Sciatic nerve (tissue), 2 donors: Measurements from ENCODE around the gene CYFIP2. TPM values are rescaled to one million over a fixed set of nuclear protein-coding genes. Genes with fewer than 3 reads are reported as not detected.
A peak's percentile ranks its signal among the peaks of the same experiment; 100 is the strongest.
"Not testable (repeated sequence)": the region's sequence is repeated elsewhere in the genome, so short reads cannot be mapped to it uniquely, and the experiment has no call there.

Experiments used
- ATAC-seq: fragments of 200-7000 bp; cut with Tn5 transposase; one replicate; pipeline ENCODE4 v1.9.1; 2020; ENCODE audit warnings: mild to moderate bottlenecking, moderate library complexity
- DNase-seq: peaks from one replicate; pipeline ENCODE4 v3.0.0-alpha.2; 2020; ENCODE audit warnings: low spot score
- intact Hi-C: fragments of 100-400 bp; cut with DNase I; formaldehyde crosslinking; loops from one replicate; pipeline ENCODE4 v1.14.2; 2022
- total RNA-seq: library from RNA; stranded (reverse); fragmentation: NEBNext Ultra II Directional; extraction: Animal tissue kit (Norgen Biotek cat#: 25700); gene quantifications from one replicate; pipeline ENCODE4 v1.2.1, GENCODE V29; 2021
- donor health status: DM: no; HTN: no; CAD: no.
- donor health status: DM: no; HTN: no; CAD: no.

The CYFIP2 gene
- 23.6 TPM for total RNA-seq

DNA sequence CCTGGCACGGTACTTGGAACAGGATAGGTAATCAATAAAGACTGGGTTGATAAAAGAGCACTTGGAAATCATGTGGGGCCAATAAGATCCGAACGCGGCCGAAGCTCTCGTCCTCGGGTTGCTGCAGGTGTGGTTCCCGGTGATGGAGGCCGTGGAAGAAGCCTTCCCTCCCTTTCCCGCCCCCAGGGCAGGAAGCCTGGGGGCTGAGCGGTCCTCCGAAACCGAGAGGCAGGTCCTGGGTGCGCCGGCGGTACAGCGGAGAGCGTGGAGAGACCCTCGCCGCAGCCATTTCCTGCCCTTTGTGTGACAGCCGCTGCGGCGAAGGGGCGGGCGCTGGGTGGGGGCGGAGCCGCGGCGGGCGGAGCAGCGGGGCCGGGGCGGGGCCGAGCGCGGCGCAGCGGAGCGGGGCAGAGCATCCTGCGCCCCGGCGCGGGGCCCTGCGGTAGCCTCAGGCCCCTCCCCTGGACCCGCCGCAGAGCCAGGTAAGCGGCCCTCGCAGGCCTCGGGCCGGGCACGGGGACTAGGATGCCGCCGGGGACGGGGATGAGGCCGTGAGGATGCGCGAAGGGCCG, at the start of gene CYFIP2:
Gene CYFIP2 (plus strand): TSS at position 410 of the 572 bp plus-strand sequence. CDS start 19,239 bp downstream, outside the sequence.
- ATAC-seq: peak; percentile 86
- intact Hi-C loops: no loop called here

GRCh38 chr5:157216391-157217142, 49.4 kb upstream of the CYFIP2 start:
- no peak for ATAC-seq
- intact Hi-C loops: no loop called here
- no peak for DNase-seq

More for the DNA sequence above, at the start of gene CYFIP2:
- DNase-seq: peak; percentile 72

GRCh38 chr5:157217289-157218024, 48.5 kb upstream of the CYFIP2 start:
- ATAC-seq (no peak), DNase-seq (no peak)
- intact Hi-C loops: no loop called here

- no peak for ATAC-seq
- no peak for DNase-seq
- intact Hi-C loops: no loop called here
Observed at GRCh38 chr5:157219491-157220271, 46.2 kb upstream of the CYFIP2 start.

DNA sequence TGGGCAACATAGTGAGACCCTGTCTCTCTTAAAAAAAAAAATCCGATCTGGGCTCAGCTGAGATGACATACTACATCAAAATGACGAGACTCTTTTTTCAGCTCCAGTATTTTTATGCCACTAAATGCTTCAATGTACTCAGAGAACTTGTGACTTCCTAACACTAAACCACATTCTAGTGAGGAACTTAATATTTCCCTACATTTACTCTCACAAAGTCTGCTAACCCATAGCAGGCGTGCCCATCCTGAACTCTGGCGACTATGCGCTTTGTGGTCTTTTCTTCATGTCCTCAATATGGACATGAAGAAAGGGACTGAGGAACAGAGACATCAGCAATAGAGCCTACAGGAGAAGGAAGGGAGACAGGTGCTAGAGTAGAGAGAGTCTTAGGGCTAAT, 44.0 kb upstream of the CYFIP2 start:
- ATAC-seq (no peak), DNase-seq (no peak)
- intact Hi-C loops: no loop called here

DNA sequence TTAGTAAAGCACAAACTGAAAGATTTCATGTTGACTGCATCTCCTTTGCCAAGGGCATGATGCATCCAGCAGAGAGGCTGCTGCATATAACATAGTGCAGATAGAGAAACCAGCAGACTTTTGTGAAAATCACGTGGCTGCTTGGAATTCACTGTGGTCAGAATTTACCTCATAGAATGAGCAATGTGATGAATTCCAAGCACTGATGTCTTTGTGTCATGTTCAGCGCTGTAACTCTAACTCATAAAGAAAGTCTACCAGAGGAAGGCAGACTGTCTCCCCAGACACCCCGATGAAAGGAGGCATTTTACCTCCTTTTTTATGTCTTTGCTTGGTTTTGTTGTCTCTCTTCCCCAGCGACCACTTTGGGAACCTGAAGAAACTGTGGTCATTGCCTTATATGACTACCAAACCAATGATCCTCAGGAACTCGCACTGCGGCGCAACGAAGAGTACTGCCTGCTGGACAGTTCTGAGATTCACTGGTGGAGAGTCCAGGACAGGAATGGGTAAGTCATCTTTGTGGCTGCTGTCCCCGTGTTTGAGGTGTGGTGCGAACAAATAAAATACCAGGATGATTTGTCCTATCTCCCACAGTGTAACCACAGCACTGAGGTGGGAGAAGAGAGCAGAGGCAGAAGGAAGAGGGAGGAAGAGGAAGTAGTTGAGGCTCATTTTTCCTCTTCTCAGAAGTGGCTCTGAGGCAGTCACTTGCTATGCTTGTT, 43.3 kb upstream of the CYFIP2 start:
- intact Hi-C loops: no loop called here
- ATAC-seq (no peak), DNase-seq (no peak)

GRCh38 chr5:157225469-157226422, 40.2 kb upstream of the CYFIP2 start:
- ATAC-seq: no peak

GRCh38 chr5:157230610-157231009, 35.3 kb upstream of the CYFIP2 start:
- intact Hi-C loops: no loop called here
- ATAC-seq: no peak
- DNase-seq: no peak

More at GRCh38 chr5:157225469-157226422, 40.2 kb upstream of the CYFIP2 start:
- DNase-seq: no peak
- intact Hi-C loops: no loop called here

GRCh38 chr5:157232706-157233105, 33.2 kb upstream of the CYFIP2 start:
- ATAC-seq (no peak), DNase-seq (no peak)
- intact Hi-C loops: no loop called here

- intact Hi-C loops: no loop called here
- DNase-seq (no peak), ATAC-seq (no peak)
Observed at GRCh38 chr5:157233515-157233914, 32.4 kb upstream of the CYFIP2 start.

DNA sequence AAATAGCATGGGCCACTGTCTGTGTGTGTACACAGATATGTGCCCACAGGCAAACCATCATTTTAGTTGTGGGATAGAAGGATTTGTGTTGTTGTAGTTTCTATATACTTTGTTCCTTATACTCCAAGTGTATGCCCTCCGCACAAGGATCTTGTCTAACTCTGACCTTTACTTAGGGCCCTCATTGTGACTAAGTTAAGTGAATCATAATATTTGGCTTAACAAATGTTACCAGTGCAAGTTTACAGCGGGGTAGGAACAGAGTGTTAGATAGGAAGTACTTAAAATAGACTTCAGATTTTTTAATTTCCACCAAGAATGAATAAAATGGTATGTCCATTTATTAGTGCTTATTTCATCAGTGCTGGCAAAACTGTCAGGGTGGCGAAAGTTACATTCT, 29.5 kb upstream of the CYFIP2 start:
- intact Hi-C loops: no loop called here
- DNase-seq: no peak
- ATAC-seq: no peak

GRCh38 chr5:157241483-157241882, 24.4 kb upstream of the CYFIP2 start:
- intact Hi-C loops: no loop called here
- ATAC-seq: no peak
- DNase-seq: no peak

DNA sequence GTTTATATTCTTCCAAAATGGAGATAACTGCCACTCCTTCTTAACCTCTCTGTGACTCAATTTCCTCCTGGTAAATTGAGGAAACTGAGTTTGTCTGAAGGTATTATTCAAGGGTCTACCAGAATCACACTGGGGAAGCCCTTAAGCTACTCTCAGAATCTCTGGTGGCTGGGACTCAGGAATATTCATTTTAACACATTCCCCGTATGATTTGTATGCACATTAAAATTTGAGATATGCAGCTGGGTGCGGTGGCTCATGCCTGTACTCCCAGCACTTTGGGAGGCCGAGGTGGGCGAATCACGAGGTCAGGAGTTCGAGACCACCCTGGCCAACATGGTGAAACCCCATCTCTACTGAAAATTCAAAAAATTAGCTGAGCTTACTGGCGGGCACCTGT, 21.2 kb upstream of the CYFIP2 start:
- ATAC-seq, DNase-seq, intact Hi-C loops: not testable (repeated sequence)

DNA sequence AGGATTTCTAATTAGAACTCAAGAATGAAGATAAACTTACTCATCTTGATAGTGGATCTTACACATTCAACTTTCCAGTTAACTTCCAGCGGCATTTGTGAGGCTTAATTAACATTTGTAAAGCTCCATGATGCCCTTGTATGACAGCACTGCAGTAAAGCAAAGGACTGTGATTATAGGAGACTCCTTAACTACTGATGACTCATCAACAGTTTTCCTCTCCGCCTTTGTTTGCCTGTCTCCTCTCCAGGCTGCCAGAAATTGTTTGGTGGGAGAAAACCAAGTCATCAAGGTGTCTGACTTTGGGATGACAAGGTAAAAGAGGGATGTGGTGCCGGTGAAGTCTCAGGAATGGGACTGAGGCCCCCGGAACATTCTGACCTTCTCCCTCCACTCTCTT, 20.4 kb upstream of the CYFIP2 start:
- no peak for DNase-seq
- no peak for ATAC-seq
- intact Hi-C loops: no loop called here

DNA sequence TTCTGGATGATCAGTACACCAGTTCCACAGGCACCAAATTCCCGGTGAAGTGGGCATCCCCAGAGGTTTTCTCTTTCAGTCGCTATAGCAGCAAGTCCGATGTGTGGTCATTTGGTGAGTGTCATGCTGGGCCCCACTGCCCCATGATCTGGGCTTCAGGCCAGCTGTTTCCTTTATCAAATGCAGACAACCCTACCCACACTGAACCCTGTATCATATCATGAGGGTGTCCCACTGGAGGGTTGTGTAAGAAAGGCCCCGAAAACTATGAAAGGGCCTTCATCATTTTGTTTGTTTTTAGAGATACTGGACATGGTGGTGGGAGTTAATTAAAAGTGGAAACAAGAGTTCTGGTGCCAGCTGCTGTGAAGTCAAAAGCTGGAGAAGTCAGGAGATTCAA, 20.0 kb upstream of the CYFIP2 start:
- intact Hi-C loops: no loop called here

DNA sequence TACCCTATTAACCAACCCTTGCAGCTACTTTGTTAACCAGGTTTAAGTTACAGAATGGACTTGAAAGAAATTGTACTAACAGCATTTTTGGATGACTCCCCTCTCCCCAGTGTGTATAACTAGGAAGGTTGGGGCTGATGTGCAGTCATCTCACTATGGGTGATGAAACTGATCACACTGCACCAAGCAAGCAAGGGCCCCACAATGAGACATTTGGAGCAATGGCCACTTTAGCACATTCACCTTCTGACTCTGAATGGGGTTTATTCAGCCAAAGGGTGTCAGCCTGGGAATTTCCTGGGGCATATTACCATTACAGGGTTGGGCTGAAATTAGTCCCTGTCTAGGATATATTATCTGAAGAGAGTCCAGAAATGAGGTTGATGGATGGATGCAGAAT, 18.7 kb upstream of the CYFIP2 start:
- DNase-seq (no peak), ATAC-seq (no peak)
- intact Hi-C loops: no loop called here

More for the DNA sequence above, 20.0 kb upstream of the CYFIP2 start:
- no peak for ATAC-seq
- DNase-seq: no peak

DNA sequence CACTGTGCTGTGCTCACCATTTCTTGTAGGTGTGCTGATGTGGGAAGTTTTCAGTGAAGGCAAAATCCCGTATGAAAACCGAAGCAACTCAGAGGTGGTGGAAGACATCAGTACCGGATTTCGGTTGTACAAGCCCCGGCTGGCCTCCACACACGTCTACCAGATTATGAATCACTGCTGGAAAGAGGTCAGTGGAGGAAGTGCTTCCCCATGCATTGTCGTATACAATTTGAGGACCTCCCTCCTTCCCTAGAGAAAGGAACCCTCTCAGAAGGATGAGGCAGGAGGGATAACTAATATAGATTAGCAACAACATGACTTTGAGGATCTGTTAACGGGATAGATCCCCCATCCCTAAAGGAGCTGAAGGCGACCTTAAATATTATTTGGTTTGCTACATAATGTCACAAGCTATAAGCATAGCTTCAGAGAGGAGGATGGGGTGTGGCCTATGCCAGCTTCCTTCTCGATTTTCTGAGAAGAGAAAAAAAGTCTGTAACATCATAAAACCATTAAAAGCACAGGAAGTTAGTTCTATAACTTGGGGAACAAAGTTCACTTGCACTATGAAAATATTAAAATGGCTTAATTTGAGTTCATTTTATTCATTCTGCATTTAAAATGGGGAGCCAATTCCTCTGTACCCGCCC, 17.0 kb upstream of the CYFIP2 start:
- no peak for DNase-seq
- intact Hi-C loops: no loop called here
- ATAC-seq: no peak
